HG03460 (cell line): ENCODE data around the gene FKRP.
"Not testable (repeated sequence)": the region's sequence is repeated elsewhere in the genome, so short reads cannot be mapped to it uniquely, and the experiment has no call there.

Source experiments
- ATAC-seq: cut with Tn5 transposase; IDR thresholded peaks from one replicate; pipeline ENCODE4 v1.9.1; 2021; ENCODE audit not compliant: unreplicated experiment

Gene FKRP

DNA sequence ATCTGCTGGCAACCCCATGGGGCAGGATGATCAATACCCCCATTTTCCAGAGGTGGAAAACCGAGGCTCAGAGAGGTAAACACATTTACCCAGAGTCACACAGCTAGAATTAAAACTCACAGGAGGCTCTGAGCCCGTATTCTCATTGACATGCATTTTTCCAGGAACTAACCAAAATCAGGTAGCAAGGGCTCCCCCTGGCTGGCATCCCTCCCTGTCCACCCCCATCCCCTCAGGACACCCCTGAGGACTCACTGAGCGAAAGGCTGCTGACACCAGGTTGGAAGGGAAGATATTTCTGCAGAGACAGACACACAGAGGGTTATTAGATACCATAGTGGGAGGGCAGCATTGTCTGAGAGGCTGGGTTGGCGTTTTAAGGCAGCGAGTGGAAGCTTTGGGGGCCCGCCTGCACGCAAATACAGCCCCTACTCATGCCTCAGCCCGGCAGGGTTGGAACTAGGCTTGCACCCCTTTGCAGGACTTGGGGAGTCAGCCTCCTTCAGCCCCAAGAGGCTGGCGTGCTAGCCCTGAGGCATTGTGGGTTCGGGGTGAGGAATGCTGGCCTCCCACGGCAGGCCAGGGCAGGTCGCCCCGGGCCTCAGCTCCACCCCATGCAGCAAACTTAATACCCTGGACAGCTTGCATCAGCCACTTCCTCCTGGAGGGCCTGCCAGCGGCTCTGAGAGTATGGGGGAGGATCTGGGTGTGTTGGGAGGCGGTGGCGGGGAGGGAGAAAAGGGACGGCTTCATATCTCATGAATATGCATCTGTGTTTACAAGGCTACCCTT, 38.6 kb downstream of the FKRP start:
- no peak for ATAC-seq

DNA sequence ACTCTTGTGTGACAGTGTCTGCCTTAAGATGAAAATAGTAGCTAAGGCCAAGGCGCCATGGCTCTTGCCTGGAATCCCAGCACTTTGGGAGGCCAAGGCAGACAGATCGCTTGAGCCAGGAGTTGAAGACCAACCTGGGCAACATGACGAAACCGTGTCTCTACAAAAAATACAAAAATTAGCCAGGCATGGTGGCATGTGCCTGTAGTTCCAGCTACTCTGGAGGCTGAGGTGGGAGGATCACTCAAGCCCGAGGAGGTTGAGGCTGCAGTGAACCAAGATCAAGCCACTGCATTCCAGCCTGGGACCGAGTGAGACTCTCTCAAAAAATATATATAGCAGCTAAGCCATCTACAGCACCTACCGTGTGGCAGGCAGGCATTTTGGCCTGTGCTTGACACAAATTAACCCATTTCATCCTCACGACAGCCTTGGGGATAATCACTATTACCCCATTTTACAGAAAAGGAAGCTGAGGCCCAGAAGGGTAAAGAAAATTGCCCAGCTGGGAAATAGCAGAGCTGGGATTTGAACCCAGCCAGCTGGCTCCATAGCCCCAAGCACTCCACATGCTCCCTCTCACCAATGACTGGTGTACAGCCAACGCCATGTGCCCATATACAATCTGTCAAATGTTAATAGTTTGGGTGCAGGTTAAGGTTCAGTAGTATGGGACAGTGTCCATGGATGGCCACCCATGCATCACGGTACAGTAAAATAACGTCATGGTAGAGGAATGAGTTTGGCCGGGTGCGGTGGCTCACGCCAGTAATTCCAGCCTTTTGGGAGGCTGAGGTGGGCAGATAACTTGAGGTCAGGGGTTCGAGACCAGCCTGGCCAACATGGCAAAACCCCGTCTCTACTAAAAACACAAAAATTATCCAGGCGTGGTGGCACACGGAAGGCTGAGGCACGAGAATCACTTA, 39.5 kb downstream of the FKRP start:
- no peak for ATAC-seq

DNA sequence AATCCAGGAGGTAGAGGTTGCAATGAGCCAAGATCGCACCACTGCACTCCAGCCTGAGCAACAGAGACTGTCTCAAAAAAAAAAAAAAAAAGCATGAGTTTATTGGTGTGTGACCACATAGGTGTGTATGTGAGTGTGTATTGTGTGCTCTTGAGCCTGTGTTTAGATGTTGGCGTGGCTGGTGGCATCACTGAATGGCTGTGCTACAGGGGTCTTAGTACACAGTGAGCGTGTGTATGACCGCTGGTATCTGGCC, 40.1 kb downstream of the FKRP start:
- ATAC-seq = no peak

DNA sequence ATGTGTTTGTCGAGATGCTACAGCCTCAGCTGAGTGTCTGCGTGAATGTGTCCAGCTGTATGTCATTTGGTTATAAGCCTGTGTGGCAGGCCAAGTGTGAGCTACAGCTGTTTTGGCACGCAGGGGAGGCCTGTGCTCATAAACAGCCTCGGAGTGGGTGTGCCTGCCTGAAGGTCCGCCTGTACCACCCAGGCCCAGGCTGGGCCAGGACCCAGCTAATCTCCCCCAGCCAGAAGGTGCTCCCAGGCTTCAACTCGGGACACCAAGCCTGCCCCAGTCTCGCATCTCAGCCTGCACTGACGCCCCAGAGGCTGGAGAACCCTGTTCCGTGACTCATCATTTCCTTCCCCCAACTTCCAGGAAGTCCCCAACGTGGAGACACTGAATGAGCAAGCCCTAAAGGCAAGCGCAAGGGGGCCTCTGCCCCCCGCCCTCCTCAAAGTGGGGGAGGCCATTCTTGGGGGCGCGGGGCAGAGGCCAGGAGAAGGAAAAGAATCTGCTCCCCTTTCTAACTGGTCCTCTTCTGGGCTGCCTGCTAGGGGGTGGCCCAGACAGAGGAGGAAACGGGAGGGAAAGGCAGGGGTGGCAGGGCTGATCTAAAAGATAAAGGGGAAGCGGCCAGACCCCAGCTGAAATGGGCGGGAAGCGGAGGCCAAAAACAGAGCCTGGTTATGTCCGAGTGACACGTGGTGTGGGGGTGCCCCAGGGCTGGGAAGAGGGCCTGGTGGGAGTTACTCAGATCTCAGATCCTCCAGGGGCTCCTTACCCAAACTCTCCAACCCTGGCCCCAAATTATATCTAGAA, 40.6 kb downstream of the FKRP start:
- ATAC-seq = peak; percentile 34

DNA sequence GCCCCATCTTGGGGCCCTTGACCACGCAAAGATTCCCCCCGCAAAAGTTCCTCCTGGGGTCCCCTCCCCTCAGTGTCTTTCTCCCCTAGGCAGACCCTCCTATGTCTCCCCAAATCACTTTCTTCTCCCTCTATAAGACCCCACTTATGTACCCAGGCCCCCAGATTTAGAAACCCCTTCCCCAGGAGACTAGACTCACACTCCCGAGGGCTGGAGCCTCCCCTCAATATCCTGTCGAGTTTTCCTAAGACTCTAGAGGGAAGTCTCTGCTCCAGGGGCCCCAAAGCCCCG, 41.1 kb downstream of the FKRP start:
- ATAC-seq = no peak

DNA sequence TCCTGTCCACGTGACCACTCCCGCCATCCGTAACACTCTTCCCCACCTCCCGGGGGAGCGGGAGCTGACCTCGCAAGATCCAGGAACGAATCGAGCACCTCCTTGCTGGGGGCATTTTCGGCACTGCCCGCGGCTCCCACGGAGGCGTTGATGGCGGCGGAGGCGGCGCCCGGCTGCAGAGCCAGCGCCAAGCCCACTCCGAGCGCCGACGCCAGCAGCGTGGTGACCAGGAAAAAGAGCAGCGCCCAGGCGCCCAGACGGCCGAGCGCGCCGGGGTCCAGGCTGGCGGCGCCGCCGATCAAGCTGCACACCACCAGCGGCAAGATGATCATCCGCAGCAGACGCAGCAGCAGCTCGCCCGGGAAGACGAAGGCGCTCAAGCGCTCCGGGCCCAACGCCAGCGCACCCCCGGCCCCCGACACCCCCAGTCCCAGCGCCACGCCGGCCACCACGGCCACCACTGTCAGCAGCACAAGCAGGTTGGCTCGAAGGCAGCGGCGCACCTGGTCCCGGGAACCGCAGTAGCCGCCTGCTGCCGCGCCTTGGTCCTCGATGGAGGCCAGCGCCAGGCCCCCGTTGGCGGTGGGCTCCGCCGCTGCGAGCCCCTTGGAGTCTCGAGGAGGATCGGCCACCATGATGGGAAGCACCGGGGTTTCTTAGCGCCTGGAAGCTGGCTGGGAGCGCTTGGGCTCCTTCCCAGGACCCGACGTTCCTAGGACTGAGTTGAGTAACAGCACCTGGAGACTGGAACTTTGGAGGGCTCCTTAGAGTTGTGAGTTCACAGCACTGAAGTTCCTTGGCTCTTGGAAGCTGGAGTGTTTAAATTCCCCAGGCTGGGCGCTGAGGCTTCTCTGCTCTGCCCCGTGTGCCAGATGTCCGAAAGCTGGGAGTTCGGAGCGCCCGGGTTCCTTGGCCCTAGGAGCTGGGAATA, 41.7 kb downstream of the FKRP start:
- no peak for ATAC-seq

DNA sequence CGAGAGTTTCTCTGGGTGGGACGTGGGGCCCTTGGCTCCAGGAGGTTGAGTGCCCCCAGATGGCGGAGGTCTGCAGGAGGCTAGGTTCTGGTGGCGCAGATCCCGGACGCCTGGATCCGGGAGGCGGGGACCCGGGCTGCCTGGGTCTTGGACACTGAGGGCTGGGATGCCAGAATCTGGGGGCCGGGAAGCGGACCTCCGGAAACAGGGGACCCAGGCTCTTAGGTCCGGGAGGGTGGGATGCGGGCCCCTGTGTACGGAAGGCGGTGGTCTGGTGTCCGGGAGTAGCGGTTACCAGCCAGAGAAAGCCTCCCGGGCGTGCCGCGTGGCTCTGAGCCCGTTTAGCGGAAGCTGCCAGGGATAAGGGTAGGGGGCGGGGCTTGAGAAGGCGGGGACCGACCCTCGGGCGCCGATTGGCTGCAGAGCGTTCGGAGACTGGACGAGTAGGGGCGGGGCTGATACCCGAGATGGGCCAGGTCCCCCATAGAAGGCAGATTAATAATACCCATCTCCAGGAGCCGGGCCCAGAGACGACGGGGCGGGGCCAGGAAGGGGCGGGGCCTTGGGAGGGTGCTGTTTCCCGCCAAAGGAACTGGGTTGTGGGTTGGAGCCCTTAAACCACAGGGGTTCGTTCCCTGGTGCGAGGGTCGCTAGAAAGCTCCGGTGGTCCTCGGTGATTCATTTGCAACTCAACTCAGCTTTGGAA, 42.6 kb downstream of the FKRP start, which contains the start of gene SLC1A5:
Gene SLC1A5 (minus strand): TSS at position 333 of the 706 bp plus-strand sequence. CDS start 629 bp downstream, outside the sequence.
- peak; percentile 52 for ATAC-seq

DNA sequence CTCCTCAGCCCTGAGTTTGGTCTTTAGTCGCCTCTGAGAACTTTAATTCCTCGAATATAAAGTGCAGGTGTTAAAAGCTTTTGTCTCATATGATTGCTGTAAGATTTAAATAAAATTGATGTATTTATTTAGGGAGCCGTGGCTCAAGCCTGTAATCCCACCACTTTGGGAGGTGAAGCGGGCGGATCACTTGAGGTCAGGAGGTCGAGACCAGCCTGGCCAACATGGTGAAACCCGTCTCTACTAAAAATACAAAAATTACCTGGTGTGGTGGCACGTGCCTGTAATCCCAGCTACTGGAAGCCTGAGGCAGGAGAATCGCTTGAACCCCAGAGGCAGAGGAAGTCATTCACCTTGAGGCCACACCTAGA, 43.1 kb downstream of the FKRP start:
- ATAC-seq = no peak

DNA sequence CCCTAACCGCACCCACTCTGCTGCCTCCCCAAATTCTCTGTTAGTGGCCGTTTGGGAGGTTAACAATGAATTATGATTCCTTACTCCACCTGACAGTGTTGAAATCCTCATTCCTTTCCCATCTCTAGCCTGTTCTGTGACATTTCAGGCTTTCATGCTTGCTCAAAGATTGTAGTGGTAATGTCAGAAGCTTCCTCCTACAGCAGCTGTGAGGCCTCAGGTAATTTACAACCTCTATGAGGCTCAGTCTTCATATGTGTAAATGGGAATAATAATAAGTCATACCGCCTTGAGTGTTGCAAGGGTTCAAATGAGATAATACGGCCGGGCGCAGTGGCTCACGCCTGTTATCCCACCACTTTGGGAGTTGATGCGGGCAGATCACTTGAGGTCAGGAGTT, 43.5 kb downstream of the FKRP start:
- no peak for ATAC-seq

DNA sequence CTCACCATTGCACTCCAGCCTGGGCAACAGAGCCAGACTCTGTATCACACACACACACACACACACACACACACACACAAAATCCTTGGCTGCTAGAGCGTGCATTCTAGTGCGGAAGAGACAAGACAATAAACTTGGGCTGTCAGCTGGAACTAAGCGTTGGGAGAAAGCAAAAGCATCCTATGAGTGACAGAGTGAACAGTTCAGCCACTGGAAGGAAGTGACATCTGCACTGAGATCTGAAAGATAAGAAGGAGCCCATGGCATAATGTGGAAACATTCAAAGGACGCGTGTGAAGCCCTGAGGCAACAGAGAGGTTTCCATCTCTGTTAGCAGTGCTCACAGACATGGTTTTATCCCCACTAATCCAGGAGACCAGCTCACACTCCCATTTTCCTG, 46.1 kb downstream of the FKRP start:
- ATAC-seq = no peak

DNA sequence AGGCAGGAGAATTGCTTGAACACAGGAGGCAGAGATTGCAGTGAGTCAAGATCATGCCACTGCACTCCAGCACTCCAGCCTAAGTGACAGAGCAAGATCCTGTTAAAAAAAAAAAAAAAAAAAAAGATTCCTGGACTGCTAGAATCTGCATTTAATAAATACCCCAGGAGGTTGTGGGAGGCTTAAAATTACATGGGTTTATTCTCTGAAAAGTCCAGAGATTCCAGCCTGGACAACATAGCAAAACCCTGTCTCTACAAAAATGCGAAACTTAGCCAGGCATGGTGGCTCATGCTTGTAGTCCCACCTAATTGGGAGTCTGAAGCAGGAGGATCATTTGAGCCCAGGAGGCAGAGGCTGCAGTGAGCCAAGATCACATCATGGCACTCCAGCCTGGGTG, 52.0 kb downstream of the FKRP start:
- no peak for ATAC-seq

DNA sequence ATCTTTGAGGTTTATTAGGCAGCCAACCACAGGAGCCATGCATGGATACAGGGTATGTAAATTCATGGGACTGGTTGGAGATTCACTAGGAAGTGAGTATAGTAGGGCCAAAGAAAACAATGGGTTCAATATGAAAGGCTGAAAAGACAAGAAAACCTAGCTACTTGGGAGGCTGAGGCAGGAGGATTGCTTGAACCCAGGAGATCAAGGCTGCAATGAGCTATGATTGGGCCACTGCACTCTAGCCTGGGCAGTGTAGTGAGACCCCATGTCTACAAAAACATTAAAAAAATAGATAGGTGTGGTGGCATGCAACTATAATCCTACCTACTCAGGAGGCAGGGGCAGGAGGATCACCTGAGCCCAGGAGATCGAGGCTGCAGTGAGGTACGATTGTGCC, 52.9 kb downstream of the FKRP start:
- ATAC-seq = no peak

DNA sequence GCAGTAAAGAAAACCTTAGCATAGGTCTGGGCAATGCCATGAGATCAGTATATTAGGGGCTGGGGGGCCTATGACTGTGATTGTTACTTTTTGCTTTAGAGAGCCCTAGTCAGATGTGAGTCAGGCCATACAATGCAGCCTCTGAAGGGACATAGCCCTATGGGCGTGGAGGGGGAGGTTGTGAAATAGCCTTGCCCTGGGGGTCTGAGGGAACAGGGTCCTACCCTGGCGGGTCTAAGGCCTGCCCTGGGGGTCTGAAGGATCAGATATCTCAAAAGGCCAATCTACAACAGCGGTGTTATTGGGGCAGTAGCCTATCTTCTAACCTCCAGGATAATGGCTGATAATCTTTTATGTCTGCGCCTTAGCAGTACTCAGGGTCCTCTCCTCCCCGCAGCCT, 56.3 kb downstream of the FKRP start:
- ATAC-seq = no peak

DNA sequence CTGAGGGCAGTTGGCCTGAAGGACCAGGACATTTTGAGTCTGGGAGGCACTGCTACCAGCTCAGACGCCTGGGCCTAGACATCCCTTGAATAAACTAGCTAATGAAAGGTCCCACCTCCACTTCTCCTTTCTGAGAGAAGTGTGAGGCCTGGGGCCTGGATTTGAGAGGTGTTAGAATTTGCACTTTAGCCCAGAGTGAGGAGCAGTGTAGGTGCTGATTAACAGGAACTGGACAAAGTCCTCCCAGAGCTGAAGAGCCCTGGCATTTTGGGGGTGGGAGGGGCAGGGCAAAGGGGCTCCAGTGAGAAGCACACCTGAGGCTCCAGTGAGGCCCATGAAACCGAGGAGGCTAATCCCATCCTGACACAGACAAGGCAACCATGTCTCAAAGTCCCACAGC, 57.7 kb downstream of the FKRP start:
- no peak for ATAC-seq

DNA sequence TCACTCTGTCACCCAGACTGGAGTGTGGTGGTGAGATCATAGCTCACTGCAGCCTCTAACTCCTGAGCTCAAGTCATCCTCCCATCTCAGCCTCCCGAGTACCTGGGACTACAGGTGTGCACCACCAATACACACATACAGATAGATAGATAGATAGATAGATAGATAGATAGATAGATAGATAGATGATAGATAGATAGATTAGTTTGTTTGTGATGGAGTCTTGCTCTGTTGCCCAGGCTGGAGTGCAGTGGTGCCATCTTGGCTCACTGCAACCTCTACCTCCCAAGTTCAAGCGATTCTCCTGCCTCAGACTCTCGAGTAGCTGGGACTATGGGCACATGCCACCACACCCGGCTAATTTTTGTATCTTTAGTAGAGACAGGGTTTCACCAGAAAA, 58.6 kb downstream of the FKRP start:
- ATAC-seq = not testable (repeated sequence)

DNA sequence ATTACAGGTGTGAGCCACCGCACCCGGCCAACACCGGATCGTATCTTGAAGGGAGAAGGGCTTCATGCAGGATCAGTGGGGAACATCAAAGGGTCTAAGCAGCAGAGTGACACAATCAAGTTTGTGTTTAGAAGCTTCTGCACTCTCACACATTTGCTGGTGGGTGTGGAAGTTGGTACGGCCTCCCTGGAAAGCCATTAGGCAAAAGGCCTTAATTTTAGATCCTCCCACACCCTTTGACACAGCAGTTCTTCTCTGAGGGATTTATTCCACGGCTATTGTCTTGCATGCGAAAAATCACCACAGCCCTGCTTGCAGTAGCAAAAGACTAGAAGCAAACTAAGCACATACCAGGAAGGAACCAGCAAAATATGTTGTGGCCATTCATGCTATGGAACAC, 60.8 kb downstream of the FKRP start:
- no peak for ATAC-seq
